ENCODE data around the gene MAP1LC3B. TPM values are rescaled to one million over a fixed set of nuclear protein-coding genes. Genes with fewer than 3 reads are reported as not detected.

MAP1LC3B gene
- total RNA-seq, 1 donor, result 54.9 TPM

DNA sequence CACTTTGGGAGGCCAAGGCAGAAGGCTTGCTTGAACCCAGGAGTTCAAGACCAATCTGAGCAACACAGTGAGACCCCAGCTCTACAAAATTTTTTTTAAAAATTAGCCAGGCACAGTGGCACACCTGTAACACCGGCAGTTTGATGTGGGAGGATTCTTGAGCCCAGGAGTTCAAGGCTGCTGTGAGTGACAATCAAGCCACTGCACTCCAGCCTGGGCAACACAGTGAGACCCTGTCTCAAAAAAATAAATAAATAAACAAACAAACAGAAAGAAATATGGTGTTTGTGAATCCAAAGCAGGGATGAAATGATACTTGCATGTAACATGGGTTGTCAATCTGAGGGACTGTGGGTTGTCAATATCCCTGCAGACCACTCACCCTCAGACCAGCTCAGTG lies 25.2 kb upstream of the MAP1LC3B start:
- H3K4me3 ChIP-seq (ENCODE audit: low read depth, low read length), result no peak overlapping the region
- TF ChIP-seq, protein P1, sequence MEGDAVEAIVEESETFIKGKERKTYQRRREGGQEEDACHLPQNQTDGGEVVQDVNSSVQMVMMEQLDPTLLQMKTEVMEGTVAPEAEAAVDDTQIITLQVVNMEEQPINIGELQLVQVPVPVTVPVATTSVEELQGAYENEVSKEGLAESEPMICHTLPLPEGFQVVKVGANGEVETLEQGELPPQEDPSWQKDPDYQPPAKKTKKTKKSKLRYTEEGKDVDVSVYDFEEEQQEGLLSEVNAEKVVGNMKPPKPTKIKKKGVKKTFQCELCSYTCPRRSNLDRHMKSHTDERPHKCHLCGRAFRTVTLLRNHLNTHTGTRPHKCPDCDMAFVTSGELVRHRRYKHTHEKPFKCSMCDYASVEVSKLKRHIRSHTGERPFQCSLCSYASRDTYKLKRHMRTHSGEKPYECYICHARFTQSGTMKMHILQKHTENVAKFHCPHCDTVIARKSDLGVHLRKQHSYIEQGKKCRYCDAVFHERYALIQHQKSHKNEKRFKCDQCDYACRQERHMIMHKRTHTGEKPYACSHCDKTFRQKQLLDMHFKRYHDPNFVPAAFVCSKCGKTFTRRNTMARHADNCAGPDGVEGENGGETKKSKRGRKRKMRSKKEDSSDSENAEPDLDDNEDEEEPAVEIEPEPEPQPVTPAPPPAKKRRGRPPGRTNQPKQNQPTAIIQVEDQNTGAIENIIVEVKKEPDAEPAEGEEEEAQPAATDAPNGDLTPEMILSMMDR (IDR thresholded peaks at IDR 0.05; ENCODE audit: insufficient read depth, low read length), result no peak
- no peak for DNase-seq (ENCODE audit: low read depth)

DNA sequence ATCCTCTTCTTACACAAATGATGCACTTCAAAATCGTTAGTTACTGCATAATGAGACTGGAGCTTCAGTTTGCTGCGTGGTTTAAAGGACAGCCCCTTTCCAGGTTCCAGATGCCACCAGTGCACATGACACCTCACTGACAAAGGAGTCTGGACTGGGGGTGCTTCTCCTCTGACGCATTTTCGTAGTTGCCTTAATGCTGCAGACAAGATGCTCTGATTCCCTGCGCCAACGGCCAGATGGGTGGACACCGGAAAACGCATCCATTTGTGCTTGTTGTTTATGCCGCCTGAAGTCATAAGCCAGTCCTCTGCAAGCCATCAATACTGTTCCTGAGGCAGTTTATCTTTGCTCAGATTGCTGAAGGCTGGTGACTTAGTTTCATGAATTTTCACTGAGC lies 24.6 kb upstream of the MAP1LC3B start:
- H3K4me3 ChIP-seq (ENCODE audit: low read depth, low read length), result no peak overlapping the region
- TF ChIP-seq, protein P1 (IDR thresholded peaks at IDR 0.05; ENCODE audit: insufficient read depth, low read length), result no peak
- DNase-seq (ENCODE audit: low read depth), result no peak

DNA sequence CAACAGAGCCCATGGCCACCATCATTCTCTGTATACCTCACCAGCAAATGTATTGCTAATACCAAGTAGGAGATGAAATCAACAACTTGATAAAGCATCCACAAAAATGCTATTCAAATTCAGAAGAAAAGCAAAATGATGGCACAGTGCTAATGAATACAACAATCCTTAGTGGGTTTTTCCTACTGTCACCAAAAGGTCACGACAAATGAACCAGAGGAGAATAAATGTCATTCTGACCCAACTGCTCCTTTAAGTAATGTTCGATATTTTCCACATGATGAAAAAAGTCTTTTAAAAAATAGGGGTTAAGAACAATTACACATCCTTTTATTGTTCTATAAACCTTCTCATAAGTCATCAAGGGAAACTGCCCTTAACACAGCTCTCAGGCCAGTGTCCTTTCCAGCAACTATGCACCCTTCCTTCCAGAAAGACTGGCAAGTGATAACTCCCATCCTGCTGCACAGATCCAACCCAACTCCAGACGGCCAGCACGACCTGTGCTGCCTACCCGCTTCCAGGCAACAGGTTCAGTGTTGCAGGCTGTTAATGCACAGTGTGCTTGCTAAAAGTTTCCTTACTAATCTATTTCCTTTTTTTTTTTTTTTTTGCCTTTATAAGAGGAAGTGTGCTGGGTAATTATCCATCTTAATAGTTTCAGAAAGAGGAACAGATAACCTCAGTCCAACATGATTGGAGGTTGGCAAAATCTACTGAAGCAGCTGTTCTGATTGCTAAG lies 23.9 kb upstream of the MAP1LC3B start:
- no peak for DNase-seq (ENCODE audit: low read depth)
- TF ChIP-seq, protein P1 (IDR thresholded peaks at IDR 0.05; ENCODE audit: insufficient read depth, low read length), result no peak
- H3K4me3 ChIP-seq (ENCODE audit: low read depth, low read length), result no peak overlapping the region

DNA sequence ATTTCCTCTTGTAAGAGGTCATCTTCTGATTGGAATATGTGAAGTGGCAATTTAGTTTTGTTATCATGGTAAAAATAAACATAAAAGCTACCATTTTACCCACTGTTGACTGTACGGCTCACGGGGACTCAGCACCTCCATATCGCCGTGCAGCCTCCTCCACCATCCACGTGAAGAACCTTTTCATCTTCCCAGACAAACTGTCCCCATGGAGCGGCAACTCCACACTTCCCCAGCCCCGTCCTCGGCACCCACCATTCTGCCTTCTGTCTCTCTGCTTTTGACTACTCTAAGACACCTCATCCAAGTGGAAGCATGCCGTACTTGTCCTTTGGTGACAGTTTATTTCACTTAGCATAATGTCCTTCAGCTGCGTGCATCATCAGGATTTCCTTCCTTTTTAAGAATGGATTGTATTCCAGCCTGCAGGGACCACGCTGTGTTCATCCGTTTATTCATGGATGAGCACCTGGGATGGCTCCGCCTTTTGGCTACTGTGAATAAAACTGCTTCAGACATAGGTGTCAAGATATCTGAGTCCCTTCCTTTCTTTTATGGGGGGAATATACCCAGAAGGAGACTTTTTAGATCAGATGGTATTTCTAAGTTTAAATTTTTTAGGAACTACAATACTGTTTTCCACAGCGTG lies 22.9 kb upstream of the MAP1LC3B start:
- TF ChIP-seq, protein P1 (IDR thresholded peaks at IDR 0.05; ENCODE audit: insufficient read depth, low read length), result no peak
- H3K4me3 ChIP-seq (ENCODE audit: low read depth, low read length), result no peak overlapping the region
- no peak for DNase-seq (ENCODE audit: low read depth)

DNA sequence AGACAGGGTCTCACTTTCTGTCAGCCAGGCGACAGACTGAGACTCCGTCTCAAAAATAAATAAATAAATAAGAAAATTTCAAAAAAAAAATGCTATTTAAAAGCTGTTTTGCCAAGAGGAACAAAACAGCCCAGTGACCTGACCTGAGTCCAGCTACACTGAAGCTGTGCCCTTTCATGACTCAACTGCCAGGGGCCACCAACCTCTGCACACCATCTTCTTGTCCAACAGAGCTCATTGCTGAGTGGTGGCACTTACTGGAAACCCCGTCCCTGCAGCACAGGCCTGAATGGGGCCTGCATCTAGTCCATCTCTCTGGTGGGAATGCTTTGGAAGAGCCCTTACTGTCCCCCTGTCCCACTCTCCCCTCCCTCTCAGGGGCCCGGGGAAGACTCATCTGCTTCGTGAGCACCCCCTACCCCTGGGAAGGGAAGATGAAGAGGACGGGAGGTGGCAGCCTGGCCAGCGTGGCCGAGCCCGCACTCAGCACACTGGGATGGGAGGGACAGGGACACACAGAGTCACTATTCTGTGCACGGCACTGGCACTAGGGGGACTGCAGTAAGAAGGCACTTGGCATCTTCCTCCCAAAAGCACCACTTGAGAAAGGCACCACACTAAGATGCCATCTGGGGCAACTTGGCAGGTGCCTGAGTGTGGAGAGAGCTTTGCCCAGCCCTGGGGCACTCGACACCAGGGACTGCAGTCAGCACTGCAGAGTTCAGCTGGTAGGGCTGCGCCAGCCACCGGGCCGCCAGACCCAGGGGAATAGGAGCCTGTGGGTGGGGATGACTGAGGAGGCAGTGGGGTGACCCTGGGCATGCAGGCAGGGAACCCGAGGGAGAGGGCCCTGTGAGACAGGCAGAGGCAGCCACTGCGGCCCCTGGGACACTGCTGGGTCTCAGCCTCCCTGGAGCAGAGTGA lies 22.1 kb upstream of the MAP1LC3B start:
- TF ChIP-seq, protein P1 (IDR thresholded peaks at IDR 0.05; ENCODE audit: insufficient read depth, low read length), result no peak
- H3K4me3 ChIP-seq (ENCODE audit: low read depth, low read length), result no peak overlapping the region
- DNase-seq (ENCODE audit: low read depth), result no peak

DNA sequence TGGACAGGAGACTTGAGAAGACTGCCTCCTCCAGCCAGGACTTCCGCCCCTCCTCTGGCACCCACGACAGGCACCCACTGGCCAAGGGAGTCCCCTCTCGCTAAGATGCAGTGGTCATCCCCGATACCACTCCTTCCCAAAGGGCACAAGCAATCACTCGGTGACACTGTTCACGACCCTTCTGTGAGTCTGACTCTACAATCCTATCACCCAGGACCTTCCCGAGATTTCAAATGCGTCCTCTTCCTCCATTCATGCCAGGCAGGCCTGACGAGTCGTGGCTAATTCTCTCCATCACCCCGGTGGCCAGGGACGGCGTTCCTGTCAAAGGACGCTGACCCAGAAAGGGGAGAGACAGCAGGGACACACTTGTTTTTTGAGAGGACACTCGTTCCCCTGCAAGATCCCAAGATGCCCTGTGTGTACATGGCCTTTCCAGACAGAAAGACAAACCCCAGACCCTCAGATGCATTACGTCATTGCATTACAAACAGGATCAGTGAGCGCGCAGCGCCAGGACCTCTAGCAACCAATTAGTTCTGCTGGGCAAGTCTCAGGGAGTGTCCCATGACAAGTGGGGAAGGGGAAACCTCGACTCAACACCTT lies 20.8 kb upstream of the MAP1LC3B start:
- peak; percentile 27 for DNase-seq (ENCODE audit: low read depth)
- TF ChIP-seq, protein P1 (IDR thresholded peaks at IDR 0.05; ENCODE audit: insufficient read depth, low read length), result no peak
- H3K4me3 ChIP-seq (ENCODE audit: low read depth, low read length), result no peak overlapping the region

All from fibroblast of the aortic adventitia (primary cell).